DOHH2 (cell line): ENCODE results near the gene CDK6.

ENCODE experiments used
- H3F3A ChIP-seq: fragments of 200-600 bp; sonication (generic), shearing (Covaris generic); 2 replicates; pipeline ENCODE4 v1.6.0; 2016; ENCODE audit warnings: antibody characterized with exemption, mild to moderate bottlenecking; ENCODE audit not compliant: control insufficient read depth, insufficient read depth
- H3K27ac ChIP-seq: fragments of 200-600 bp; sonication (generic); 2 replicates; pipeline ENCODE4 v1.5.1; 2014; ENCODE audit warnings: low read depth, mild to moderate bottlenecking, low read length, moderate library complexity
- H3K27me3 ChIP-seq: fragments of 200-600 bp; sonication (generic); 2 replicates; pipeline ENCODE4 v1.6.1; 2014; ENCODE audit warnings: mild to moderate bottlenecking, low read length, mixed read lengths; ENCODE audit not compliant: control insufficient read depth
- H3K36me3 ChIP-seq: fragments of 200-600 bp; sonication (generic); 2 replicates; pipeline ENCODE4 v1.6.1; 2014; ENCODE audit warnings: mild to moderate bottlenecking, low read length, moderate library complexity, mixed read lengths; ENCODE audit not compliant: control insufficient read depth
- H3K4me1 ChIP-seq: fragments of 200-600 bp; sonication (generic); 2 replicates; pipeline ENCODE4 v1.6.1; 2014; ENCODE audit warnings: mild to moderate bottlenecking, low read length, mixed read lengths; ENCODE audit not compliant: control insufficient read depth
- H3K4me2 ChIP-seq: fragments of 200-600 bp; sonication (generic); 2 replicates; pipeline ENCODE4 v1.6.0; 2014; ENCODE audit warnings: mild to moderate bottlenecking, low read length, moderate library complexity
- H3K4me3 ChIP-seq: fragments of 200-600 bp; sonication (generic); 2 replicates; pipeline ENCODE4 v1.5.1; 2014; ENCODE audit warnings: mild to moderate bottlenecking, low read length, mixed read lengths
- H3K79me2 ChIP-seq: fragments of 200-600 bp; sonication (generic); 2 replicates; pipeline ENCODE4 v1.6.1; 2014; ENCODE audit warnings: mild to moderate bottlenecking, low read length, mixed read lengths; ENCODE audit not compliant: control insufficient read depth
- H3K9me2 ChIP-seq: fragments of 200-600 bp; sonication (generic); replicated peaks from 2 replicates; pipeline ENCODE4 v1.6.1; 2014; ENCODE audit warnings: mild to moderate bottlenecking, low read length, mixed read lengths; ENCODE audit not compliant: control insufficient read depth
- H3K9me3 ChIP-seq: fragments of 200-600 bp; sonication (generic); 2 replicates; pipeline ENCODE4 v1.6.1; 2014; ENCODE audit warnings: antibody characterized with exemption, low read length, mixed read lengths; ENCODE audit not compliant: control insufficient read depth, insufficient read depth
- H4K20me1 ChIP-seq: fragments of 200-600 bp; sonication (generic); 2 replicates; pipeline ENCODE4 v1.6.0; 2014; ENCODE audit warnings: low read depth, mild to moderate bottlenecking, antibody characterized with exemption, low read length, moderate library complexity; ENCODE audit not compliant: control insufficient read depth, insufficient read depth
- CTCF ChIP-seq: fragments of 200-600 bp; sonication (generic); IDR thresholded peaks from one replicate; pipeline ENCODE4 v1.5.1; 2014; ENCODE audit warnings: antibody characterized with exemption, mild to moderate bottlenecking, low read depth, low read length; ENCODE audit not compliant: poor library complexity, severe bottlenecking
- EZH2phosphoT487 ChIP-seq: fragments of 200-600 bp; sonication (generic); IDR thresholded peaks from 2 replicates; pipeline ENCODE4 v1.6.1; 2017; ENCODE audit warnings: borderline replicate concordance, mild to moderate bottlenecking, antibody characterized with exemption, low read length, moderate library complexity, mixed read lengths

Gene CDK6

DNA sequence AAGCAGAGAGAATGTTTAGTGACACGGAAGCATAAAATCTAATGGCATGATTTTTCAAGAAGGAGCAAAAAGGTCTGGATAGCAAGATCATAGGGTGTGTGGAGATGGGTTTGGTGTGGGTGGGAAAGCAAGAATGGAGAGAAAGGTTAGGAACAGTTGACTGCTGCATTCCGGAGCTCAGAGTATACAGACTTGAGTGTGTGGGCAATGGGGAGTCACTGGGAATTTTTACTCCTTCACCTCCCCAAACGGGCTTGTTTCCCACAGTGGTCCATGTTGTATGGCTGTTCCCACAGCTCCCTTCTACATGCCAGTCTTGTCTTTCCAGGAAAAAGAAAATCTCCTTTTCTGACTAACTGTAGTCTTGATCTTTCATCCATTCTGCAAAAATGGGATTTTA lies 122.1 kb downstream of the CDK6 start:
- Histone ChIP-seq H3K27ac (no peak overlapping the region), H3F3A (no peaks in the 10 kb centered on the region), H3K4me1 (peaks cover 8% of the 10 kb centered on the region), H3K4me3 (no peak overlapping the region), H3K79me2 (no peaks in the 10 kb centered on the region), H3K9me2 (no peaks in the 10 kb centered on the region), H3K4me2 (no peak overlapping the region), H4K20me1 (no peaks in the 10 kb centered on the region), H3K36me3 (peaks cover 31% of the 10 kb centered on the region), H3K9me3 (no peaks in the 10 kb centered on the region), H3K27me3 (no peaks in the 10 kb centered on the region)
- no peak for TF ChIP-seq EZH2phosphoT487
- no peak for TF ChIP-seq CTCF

DNA sequence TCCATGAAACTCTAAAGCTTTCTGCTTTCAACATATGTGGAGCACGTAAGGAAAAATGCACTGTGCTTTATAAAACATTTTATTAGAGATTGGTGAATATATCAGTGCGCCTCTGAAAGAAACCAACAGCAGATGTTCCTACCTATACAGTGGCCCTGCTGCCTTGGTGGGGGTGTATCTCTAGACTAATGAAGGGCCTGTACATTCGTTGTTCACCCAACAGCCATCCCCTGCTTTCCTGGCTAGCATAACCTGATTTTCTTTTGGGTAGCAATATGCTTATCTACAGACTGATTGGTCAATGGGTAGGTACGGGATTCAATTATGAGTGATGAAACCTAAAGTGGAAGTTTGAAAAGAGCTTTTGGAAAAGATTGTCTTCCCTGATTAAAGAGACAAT lies 126.5 kb downstream of the CDK6 start:
- no peaks in the 10 kb centered on the region for H3K27me3 ChIP-seq
- no peak for TF ChIP-seq CTCF
- no peak for TF ChIP-seq EZH2phosphoT487
- no peak overlapping the region for H3K27ac ChIP-seq
- H3K36me3 ChIP-seq: peaks cover 33% of the 10 kb centered on the region
- no peaks in the 10 kb centered on the region for H3K4me1 ChIP-seq
- H3K79me2 ChIP-seq: no peaks in the 10 kb centered on the region
- H3K9me3 ChIP-seq: peaks cover 16% of the 10 kb centered on the region
- no peak overlapping the region for H3K4me3 ChIP-seq
- H4K20me1 ChIP-seq: no peaks in the 10 kb centered on the region
- H3K9me2 ChIP-seq: no peaks in the 10 kb centered on the region
- no peak overlapping the region for H3K4me2 ChIP-seq
- no peaks in the 10 kb centered on the region for H3F3A ChIP-seq

GRCh38 chr7:92709150-92709549 lies 127.2 kb downstream of the CDK6 start:
- Histone ChIP-seq H3K4me3 (no peak overlapping the region), H3K4me2 (no peak overlapping the region), H4K20me1 (no peaks in the 10 kb centered on the region), H3K4me1 (no peaks in the 10 kb centered on the region), H3K36me3 (peaks cover 26% of the 10 kb centered on the region), H3F3A (no peaks in the 10 kb centered on the region), H3K27me3 (no peaks in the 10 kb centered on the region), H3K9me2 (no peaks in the 10 kb centered on the region), H3K27ac (no peak overlapping the region), H3K79me2 (no peaks in the 10 kb centered on the region), H3K9me3 (peaks cover 16% of the 10 kb centered on the region)
- TF ChIP-seq EZH2phosphoT487 (no peak), CTCF (no peak)
